Gastrocnemius medialis (tissue), 4 donors: ENCODE data around the gene S100A1. TPM values are rescaled to one million over a fixed set of nuclear protein-coding genes. Genes with fewer than 3 reads are reported as not detected.

Experiments
- ATAC-seq, 2 donors: fragments of 150-250 bp; one replicate each; pipeline ENCODE4 v1.9.1; 2016
- DNase-seq, 2 donors: peaks; one replicate each; pipeline ENCODE4 v3.0.0-alpha.2; 2019
- H3K27ac ChIP-seq, 4 donors: fragments of 200-600 bp; sonication (generic); 1 replicate in 1 of 4; 2 replicates in 3 of 4; pipeline ENCODE4 v1.5.1; 2016 to 2018; ENCODE audit warnings: mild to moderate bottlenecking in 2 of 4, moderate library complexity in 1 of 4
- H3K27me3 ChIP-seq, 3 donors: fragments of 200-600 bp; sonication (generic) in 2 of 3; 1 replicate in 1 of 3; 2 replicates in 2 of 3; pipeline versions ENCODE4 v1.5.1 to v1.6.0; 2016 to 2019; ENCODE audit warnings: mild to moderate bottlenecking in 1 of 3, moderate library complexity in 1 of 3
- H3K36me3 ChIP-seq, 2 donors: fragments of 200-600 bp; sonication (generic) in 1 of 2; one replicate each; pipeline ENCODE4 v1.5.1; 2017 to 2018
- H3K4me1 ChIP-seq, 2 donors: fragments of 200-600 bp; sonication (generic) in 1 of 2; one replicate each; pipeline ENCODE4 v1.5.1; 2016 to 2017; ENCODE audit warnings: mild to moderate bottlenecking in 2 of 2
- H3K4me3 ChIP-seq, 4 donors: fragments of 200-600 bp; sonication (generic) in 3 of 4; 1 replicate in 1 of 4; 2 replicates in 3 of 4; pipeline ENCODE4 v1.5.1; 2016 to 2019; ENCODE audit warnings: mild to moderate bottlenecking in 2 of 4
- H3K9me3 ChIP-seq, 3 donors: fragments of 200-600 bp; sonication (generic) in 2 of 3; 1 replicate in 1 of 3; 2 replicates in 2 of 3; pipeline ENCODE4 v1.5.1; 2016 to 2019
- CTCF ChIP-seq, 5 experiments: fragments of 450-650 bp in 3 of 5; fragments of 200-600 bp in 2 of 5; sonication (generic) in 2 of 5; IDR thresholded peaks in 4 of 5; conservative IDR thresholded peaks in 1 of 5; 1 replicate in 4 of 5; 2 replicates in 1 of 5; pipeline ENCODE4 v1.5.1; 2016 to 2019; ENCODE audit warnings: antibody characterized with exemption in 5 of 5, mild to moderate bottlenecking in 3 of 5, moderate library complexity in 3 of 5
- POLR2A ChIP-seq, 2 donors: fragments of 450-650 bp; IDR thresholded peaks; one replicate each; pipeline ENCODE4 v1.6.1; 2017; ENCODE audit warnings: antibody characterized with exemption in 2 of 2, mild to moderate bottlenecking in 2 of 2, moderate library complexity in 2 of 2
- in situ Hi-C, 4 donors: fragments of 200-750 bp; cut with MboI; loops; one replicate each; pipeline versions ENCODE4 v1.15.0 to v1.8.0; 2017; ENCODE audit warnings: low sequenced_read_pairs in 4 of 4
- intact Hi-C: fragments of 100-400 bp; cut with DNase I; formaldehyde crosslinking; loops from one replicate; pipeline ENCODE4 v1.15.1; 2023; ENCODE audit warnings: low total_unique reads
- total RNA-seq, 4 donors: library from RNA; depleted of rRNA; stranded (reverse); fragments of >200 nt; gene quantifications; one replicate each; pipeline versions ENCODE4 v1.1.0 to v1.2.3, GENCODE V29; 2016

The S100A1 gene
- total RNA-seq, 4 donors from 2014 or later, result 390 to 932 (median 616) TPM

DNA sequence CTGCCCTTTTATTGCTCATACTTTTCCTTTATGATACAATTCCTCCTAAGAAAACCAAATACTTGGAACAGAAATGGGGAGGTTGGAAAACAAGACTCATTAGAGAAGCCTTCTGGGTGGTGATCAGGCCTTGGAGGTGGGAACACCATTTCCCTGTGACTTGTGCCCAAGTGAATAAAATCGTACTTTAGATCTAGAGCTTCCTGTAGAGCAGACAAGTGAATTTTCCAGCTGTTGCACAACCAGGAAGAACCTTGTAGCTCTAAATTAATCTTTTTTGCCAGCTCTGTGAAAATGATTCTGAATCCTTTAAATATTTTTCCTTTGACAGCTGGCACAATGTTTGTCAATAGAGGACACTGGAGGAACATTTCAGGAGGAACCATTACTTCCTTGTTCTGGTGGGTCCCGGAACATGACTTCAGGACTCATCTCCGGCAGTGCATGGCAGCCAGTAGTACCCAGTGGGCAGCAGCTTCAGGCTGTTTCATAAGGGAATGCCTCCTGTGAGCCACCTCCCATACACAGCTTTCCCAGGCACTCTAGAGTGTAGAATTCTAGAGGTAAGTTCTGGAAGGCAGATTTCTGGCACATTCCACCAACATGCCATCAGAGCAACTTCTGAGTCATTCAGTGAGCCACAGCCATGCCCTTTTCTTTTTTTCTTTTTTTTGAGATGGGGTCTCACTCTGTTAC lies 24.7 kb downstream of the S100A1 start:
- no peak overlapping the region for H3K4me3 ChIP-seq
- no peaks in the 10 kb centered on the region for H3K36me3 ChIP-seq
- DNase-seq (peak in 1 of 2 donors; percentile 19), ATAC-seq (no peak)
- no peaks in the 10 kb centered on the region for H3K27me3 ChIP-seq
- in situ Hi-C loops, result loop anchor here in 2 of 4 donors (25.0 kb wide), 1 partner anchor 334 kb away; the partner anchor contains the start of genes JTB (in 2 of the 2), RAB13 (in 2 of the 2) and RPS27 (in 2 of the 2)
- no peaks in the 10 kb centered on the region for H3K9me3 ChIP-seq
- peaks cover 19 to 27% of the 10 kb centered on the region in 2 donors for H3K4me1 ChIP-seq
- peak overlapping the region in 3 of 4 donors; percentile 33 to 64 (median 57) for H3K27ac ChIP-seq
- intact Hi-C loops, result no loop called here
- TF ChIP-seq POLR2A (IDR thresholded peaks at IDR 0.05) (no peak), CTCF (IDR thresholded peaks at IDR 0.05 in 4 of 5, conservative IDR thresholded peaks at IDR 0.05 in 1 of 5) (no peak)

DNA sequence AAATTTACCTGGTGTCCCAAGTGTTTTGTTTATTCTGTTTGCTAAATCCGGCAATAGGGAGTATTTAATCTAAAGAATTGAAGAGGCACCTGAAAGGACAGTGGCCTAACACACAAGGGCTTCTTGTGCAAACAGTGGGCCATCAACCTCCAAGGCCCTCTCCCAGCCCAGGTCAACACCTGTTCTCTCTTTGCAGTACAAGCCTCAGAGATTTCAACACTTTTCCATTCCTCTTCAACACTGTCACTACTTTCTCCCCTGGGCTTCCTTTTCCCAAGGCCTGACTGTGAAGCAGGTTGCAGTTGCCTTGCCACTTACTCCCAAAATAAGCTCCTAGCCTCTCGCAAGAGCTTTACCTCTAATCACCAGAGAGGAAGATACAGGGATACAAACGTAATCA lies 27.1 kb downstream of the S100A1 start:
- intact Hi-C loops, result no loop called here
- in situ Hi-C loops, result loop anchor here in 2 of 4 donors (25.0 kb wide), 1 partner anchor 332 kb away; the partner anchor contains the start of genes JTB (in 2 of the 2), RAB13 (in 2 of the 2) and RPS27 (in 2 of the 2)
- peak in 1 of 2 donors; percentile 58 for DNase-seq

DNA sequence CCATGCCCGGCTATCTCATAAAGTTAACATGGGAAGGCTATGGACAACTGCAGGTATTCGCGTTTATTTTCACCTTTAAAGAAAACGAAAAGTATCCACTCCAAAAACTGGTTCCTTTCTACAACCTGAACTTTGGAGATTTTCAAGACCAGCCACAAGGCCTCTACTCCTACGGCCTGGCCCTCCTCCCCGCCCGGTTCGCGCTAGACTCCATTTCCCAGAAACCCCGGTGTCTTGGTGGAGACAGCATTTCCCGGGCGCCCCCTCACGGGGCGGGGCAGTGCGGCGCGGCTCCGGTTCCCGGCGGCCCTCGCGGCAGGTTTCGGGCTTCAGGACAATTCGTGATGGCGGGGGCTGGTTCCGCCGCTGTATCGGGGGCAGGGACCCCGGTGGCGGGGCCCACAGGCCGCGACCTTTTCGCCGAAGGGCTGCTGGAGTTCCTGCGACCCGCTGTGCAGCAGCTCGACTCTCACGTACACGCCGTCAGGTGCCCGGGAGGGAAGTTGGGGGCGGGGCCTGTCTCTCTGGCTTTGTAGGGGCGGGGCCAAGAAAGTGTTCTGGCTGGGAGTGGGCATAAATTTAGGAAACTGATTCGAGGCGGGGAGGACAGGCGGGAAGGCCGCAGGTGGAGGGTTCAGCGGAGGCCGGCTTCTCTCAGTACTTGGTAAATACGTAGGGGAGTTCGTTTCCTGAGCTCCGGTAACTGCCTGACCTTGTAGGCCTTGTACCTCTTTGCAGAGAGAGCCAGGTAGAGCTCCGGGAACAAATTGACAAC lies 30.4 kb downstream of the S100A1 start, which contains the start of gene SNAPIN:
Gene SNAPIN (plus strand): TSS at position 304 of the 775 bp plus-strand sequence. CDS start 41 bp downstream, at position 345.
- intact Hi-C loops, result no loop called here
- Histone ChIP-seq H3K27ac (peak within 1 kb of the TSS; percentile 97 to 100 (median 100)), H3K4me1 (peaks cover 10 to 15% of the 10 kb centered on the region in 2 donors), H3K27me3 (no peaks in the 10 kb centered on the region), H3K36me3 (peaks cover 3 to 31% of the 10 kb centered on the region in 2 donors), H3K4me3 (peak within 1 kb of the TSS; percentile 93 to 96 (median 96)), H3K9me3 (no peaks in the 10 kb centered on the region)
- peak; percentile 83 to 90 for DNase-seq
- TF ChIP-seq POLR2A (IDR thresholded peaks at IDR 0.05) (peak; percentile 78 to 80), CTCF (IDR thresholded peaks at IDR 0.05 in 4 of 5, conservative IDR thresholded peaks at IDR 0.05 in 1 of 5) (peak in 2 of 5 experiments; percentile 25 to 41)
- peak; percentile 94 to 97 for ATAC-seq
- in situ Hi-C loops, result loop anchor here in 2 of 4 donors (25.0 kb wide), 1 partner anchor 329 kb away; the partner anchor contains the start of genes JTB (in 2 of the 2), RAB13 (in 2 of the 2) and RPS27 (in 2 of the 2)

More for the DNA sequence above, 27.1 kb downstream of the S100A1 start:
- Histone ChIP-seq H3K4me1 (peaks cover 14 to 15% of the 10 kb centered on the region in 2 donors), H3K36me3 (no peaks in the 10 kb centered on the region), H3K27ac (peak overlapping the region; percentile 26 to 74 (median 33)), H3K27me3 (no peaks in the 10 kb centered on the region), H3K4me3 (no peak overlapping the region), H3K9me3 (no peaks in the 10 kb centered on the region)
- ATAC-seq, result peak in 1 of 2 donors; percentile 47
- no peak for TF ChIP-seq POLR2A (IDR thresholded peaks at IDR 0.05)
- no peak for TF ChIP-seq CTCF (IDR thresholded peaks at IDR 0.05 in 4 of 5, conservative IDR thresholded peaks at IDR 0.05 in 1 of 5)

- intact Hi-C loops, result no loop called here
- Histone ChIP-seq H3K27ac (peak overlapping the region; percentile 97 to 100 (median 100)), H3K4me3 (peak overlapping the region; percentile 93 to 96 (median 96)), H3K36me3 (peaks cover 3 to 36% of the 10 kb centered on the region in 2 donors), H3K9me3 (no peaks in the 10 kb centered on the region), H3K4me1 (peaks cover 10 to 15% of the 10 kb centered on the region in 2 donors), H3K27me3 (no peaks in the 10 kb centered on the region)
- in situ Hi-C loops, result loop anchor here in 2 of 4 donors (25.0 kb wide), 1 partner anchor 328 kb away; the partner anchor contains the start of genes JTB (in 2 of the 2), RAB13 (in 2 of the 2) and RPS27 (in 2 of the 2)
- TF ChIP-seq CTCF (IDR thresholded peaks at IDR 0.05 in 4 of 5, conservative IDR thresholded peaks at IDR 0.05 in 1 of 5) (no peak), POLR2A (IDR thresholded peaks at IDR 0.05) (no peak)
- DNase-seq (no peak), ATAC-seq (no peak)
These were observed 30.9 kb downstream of the S100A1 start for GRCh38 chr1:153659175-153659534.
